BE2C (cell line): ENCODE data around the gene KCNT1.

ENCODE experiments used
- DNase-seq: peaks from one replicate; pipeline ENCODE4 v3.0.0-alpha.2; 2020
- H3K27me3 ChIP-seq: fragments of 250-450 bp; sonication (Bioruptor Pico); 2 replicates; pipeline ENCODE4 v1.5.1; 2020; ENCODE audit warnings: mild to moderate bottlenecking
- H3K36me3 ChIP-seq: fragments of 250-450 bp; sonication (Bioruptor Pico); 2 replicates; pipeline ENCODE4 v1.5.1; 2020; ENCODE audit warnings: mild to moderate bottlenecking
- H3K4me1 ChIP-seq: fragments of 250-450 bp; sonication (Bioruptor Pico); 2 replicates; pipeline ENCODE4 v1.5.1; 2020
- H3K4me3 ChIP-seq: 2 replicates; pipeline ENCODE4 v1.5.1; 2011; ENCODE audit warnings: low read depth, low read length
- H3K9me3 ChIP-seq: fragments of 250-450 bp; sonication (Bioruptor Pico); 2 replicates; pipeline ENCODE4 v1.5.1; 2020
- CTCF ChIP-seq: IDR thresholded peaks from 2 replicates; pipeline ENCODE4 v1.5.1; 2012; ENCODE audit warnings: mild to moderate bottlenecking, low read depth, low read length

KCNT1 gene

GRCh38 chr9:135770203-135770535, 68.2 kb downstream of the KCNT1 start:
- no peaks in the 10 kb centered on the region for H3K4me1 ChIP-seq
- no peak for DNase-seq

GRCh38 chr9:135770771-135771170, 68.8 kb downstream of the KCNT1 start:
- H3K36me3 ChIP-seq: peaks cover 65% of the 10 kb centered on the region
- H3K4me3 ChIP-seq: no peak overlapping the region
- H3K9me3 ChIP-seq: no peaks in the 10 kb centered on the region
- TF ChIP-seq CTCF: no peak
- DNase-seq: no peak
- no peaks in the 10 kb centered on the region for H3K27me3 ChIP-seq
- no peaks in the 10 kb centered on the region for H3K4me1 ChIP-seq

More at GRCh38 chr9:135770203-135770535, 68.2 kb downstream of the KCNT1 start:
- Histone ChIP-seq H3K27me3 (no peaks in the 10 kb centered on the region), H3K9me3 (no peaks in the 10 kb centered on the region), H3K36me3 (peaks cover 65% of the 10 kb centered on the region), H3K4me3 (no peak overlapping the region)
- TF ChIP-seq CTCF: no peak

GRCh38 chr9:135771401-135772051, 69.5 kb downstream of the KCNT1 start:
- DNase-seq: no peak
- H3K4me1 ChIP-seq: no peaks in the 10 kb centered on the region
- H3K4me3 ChIP-seq: no peak overlapping the region
- TF ChIP-seq CTCF: no peak
- no peaks in the 10 kb centered on the region for H3K9me3 ChIP-seq
- H3K36me3 ChIP-seq: peaks cover 63% of the 10 kb centered on the region
- H3K27me3 ChIP-seq: no peaks in the 10 kb centered on the region

- H3K9me3 ChIP-seq: no peaks in the 10 kb centered on the region
- TF ChIP-seq CTCF: no peak
- no peaks in the 10 kb centered on the region for H3K4me1 ChIP-seq
- H3K36me3 ChIP-seq: peaks cover 69% of the 10 kb centered on the region
- H3K4me3 ChIP-seq: no peak overlapping the region
- no peak for DNase-seq
- no peaks in the 10 kb centered on the region for H3K27me3 ChIP-seq
Measured at GRCh38 chr9:135772056-135772646, 70.2 kb downstream of the KCNT1 start.

GRCh38 chr9:135772702-135773493, 70.9 kb downstream of the KCNT1 start:
- Histone ChIP-seq H3K4me3 (no peak overlapping the region), H3K27me3 (no peaks in the 10 kb centered on the region), H3K9me3 (no peaks in the 10 kb centered on the region), H3K36me3 (peaks cover 70% of the 10 kb centered on the region), H3K4me1 (no peaks in the 10 kb centered on the region)
- DNase-seq: no peak
- TF ChIP-seq CTCF: no peak
